SH-SY5Y (cell line): ENCODE measurements around the gene SLC2A1.

ENCODE experiments used
- GATA2 ChIP-seq: IDR thresholded peaks from 2 replicates; pipeline ENCODE4 v1.6.1; 2011; ENCODE audit warnings: mild to moderate bottlenecking, low read depth, low read length
- GATA3 ChIP-seq: IDR thresholded peaks from 2 replicates; pipeline ENCODE4 v1.6.1; 2011; ENCODE audit warnings: low read depth, mild to moderate bottlenecking, low read length, moderate library complexity

Gene SLC2A1

DNA sequence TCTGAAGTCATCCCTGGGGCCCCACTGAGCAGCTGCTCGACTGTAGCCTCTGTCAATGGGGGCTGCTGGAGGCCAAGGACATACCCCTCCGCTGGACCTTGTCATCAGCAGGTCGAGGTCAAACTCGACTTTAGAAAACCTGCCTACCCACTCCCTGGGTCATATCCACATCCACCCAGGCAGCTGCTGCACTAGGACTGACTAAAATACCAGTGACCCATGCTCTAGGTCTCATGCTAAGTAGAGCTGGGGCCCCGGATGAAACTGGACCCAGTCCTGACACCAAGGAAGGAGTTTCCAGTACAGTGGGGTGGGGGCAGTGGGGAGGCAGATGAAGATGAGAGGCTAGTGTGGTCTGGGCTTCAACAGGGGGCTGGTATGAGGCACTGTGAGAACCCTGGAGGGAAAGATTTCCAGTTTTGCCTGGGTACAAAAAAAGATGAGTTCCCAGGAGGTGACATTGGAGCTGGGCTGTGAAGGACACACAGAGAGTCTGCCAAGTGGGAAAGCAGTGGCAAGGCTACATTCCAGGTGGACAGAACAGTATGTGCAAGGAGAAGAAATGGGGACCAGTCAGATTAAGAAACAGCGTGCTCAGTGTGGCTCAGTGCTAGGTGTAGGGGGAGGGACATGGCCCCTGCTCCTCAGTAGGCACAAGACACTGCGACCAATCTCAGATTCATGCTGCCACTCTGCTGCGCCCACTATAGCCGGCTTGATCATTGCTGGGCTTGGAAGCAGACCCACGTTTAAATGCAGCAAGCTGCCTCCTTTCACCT lies 12.4 kb downstream of the SLC2A1 start:
- TF ChIP-seq GATA3: no peak
- no peak for TF ChIP-seq GATA2

DNA sequence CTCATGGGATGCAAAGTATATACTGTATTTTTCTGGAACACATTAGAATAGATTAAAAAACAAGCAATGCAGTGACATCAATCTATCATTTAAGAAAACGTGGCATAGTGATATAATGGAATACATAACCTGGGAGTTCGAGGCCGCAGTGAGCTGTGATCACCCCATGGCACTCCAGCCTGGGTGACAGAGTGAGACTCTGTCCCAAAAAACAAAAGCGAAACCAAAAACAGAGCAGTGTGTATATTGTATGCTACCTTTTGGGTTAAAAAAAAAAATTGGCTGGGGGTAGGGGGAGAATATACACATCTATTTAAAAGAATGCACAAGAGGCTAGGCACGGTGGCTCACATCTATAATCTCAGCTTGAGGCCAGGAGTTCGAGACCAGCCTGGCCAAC lies 13.5 kb downstream of the SLC2A1 start:
- no peak for TF ChIP-seq GATA2
- no peak for TF ChIP-seq GATA3

GRCh38 chr1:42944246-42944928 lies 14.3 kb downstream of the SLC2A1 start:
- no peak for TF ChIP-seq GATA2

DNA sequence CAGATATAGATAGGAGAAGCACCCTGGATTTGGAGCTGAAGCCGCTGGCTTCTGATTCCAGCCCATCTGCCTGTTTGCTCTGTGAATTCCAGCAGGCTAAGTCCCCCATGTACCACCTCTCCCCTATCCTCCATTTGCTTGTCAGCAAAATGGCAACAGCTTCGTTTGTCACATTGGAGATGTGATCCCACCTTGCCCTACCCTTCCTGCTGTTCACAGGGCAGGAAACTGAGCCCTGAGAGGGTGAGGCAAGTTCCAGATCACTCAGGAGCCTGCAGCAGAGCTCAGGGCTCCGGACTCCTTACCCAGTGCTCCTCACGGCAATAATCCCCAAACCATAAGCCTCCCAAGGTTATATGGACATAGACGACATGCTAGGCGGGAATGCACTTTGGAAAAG lies 14.9 kb downstream of the SLC2A1 start:
- no peak for TF ChIP-seq GATA3
- TF ChIP-seq GATA2: no peak

GRCh38 chr1:42943166-42943565 lies 15.5 kb downstream of the SLC2A1 start:
- TF ChIP-seq GATA3 (no peak), GATA2 (no peak)

- TF ChIP-seq GATA3 (no peak), GATA2 (no peak)
Observed at GRCh38 chr1:42942444-42942843, 16.2 kb downstream of the SLC2A1 start.

DNA sequence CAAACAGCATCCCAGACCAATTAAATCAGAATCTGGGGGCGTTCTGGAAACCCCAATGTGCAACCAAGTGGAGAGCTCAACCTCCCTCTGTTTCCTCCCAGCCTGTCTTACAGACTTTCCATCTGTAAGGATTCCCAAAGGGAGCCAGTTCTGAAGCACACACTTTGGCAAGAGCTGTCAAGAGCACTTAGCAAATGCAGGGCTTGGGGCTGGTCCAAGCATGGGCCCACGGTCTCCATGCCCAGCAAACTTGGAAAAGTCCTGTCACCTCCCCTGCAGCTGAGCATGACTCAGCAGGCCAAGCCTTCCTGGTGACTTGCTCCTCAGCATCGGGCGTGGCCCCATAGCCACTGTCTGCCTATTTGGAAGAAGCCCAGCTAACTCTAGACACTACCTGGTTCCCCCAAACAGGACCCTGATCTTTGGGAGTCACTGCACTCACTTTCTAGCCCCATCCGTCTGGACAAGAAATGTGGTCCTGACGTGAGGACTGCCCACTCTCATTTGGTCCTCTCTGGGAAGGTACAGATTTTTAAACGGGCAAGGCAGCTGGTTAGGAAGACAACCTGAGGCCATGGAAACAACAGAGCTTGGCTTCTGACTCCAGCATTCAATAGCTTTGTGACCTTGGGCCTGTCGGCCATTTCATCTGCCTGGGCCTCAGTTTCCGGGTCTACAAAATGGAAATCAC lies 16.9 kb downstream of the SLC2A1 start:
- TF ChIP-seq GATA2: no peak
- no peak for TF ChIP-seq GATA3

GRCh38 chr1:42940851-42941639 lies 17.6 kb downstream of the SLC2A1 start:
- TF ChIP-seq GATA2 (no peak), GATA3 (no peak)

DNA sequence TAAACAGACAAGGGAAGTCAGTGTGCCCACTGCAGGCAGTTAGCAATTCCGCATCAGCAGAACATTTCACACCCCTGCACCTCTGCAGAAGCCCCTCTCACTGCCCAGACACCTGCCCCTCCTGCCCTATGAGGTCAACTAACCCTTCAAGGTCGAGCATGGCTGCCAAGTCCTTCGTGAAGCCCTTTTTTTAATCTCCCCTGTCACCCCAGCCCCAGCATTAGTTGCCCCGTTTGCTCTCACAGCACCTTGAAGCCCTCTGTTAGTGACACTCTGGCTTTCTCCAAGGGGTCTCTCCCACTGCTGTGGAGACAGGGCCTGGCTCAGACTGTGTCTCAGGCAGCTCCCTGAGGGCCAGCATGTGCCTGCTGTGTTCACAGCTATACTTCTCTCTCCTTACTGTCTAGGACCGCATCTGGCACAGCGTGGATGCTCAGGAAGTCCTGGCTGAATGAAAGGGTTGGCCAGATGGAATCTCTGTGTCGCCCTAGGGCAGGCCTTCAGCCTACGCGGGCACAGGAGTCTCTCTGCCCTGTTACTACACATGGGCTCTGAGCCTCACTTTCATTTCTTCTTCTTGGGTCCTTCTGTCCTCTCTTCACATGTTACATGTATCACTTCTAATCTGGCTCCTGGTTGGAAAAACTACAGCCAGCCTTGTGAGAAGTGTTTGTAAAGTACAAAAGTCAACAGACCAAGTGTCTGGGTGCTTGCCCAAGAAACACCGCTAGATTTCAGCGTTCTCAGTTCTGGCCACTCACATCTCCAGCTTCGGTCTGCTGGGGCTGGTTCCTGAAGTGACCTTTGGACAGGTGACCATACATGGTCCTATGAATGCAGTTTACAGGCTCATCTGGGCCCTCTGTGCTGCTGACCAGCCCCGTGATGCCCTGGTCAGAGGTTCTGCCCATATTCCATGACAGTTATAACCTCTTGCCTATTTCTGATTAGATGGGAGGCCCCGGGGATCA lies 19.7 kb downstream of the SLC2A1 start:
- TF ChIP-seq GATA3 (no peak), GATA2 (no peak)

DNA sequence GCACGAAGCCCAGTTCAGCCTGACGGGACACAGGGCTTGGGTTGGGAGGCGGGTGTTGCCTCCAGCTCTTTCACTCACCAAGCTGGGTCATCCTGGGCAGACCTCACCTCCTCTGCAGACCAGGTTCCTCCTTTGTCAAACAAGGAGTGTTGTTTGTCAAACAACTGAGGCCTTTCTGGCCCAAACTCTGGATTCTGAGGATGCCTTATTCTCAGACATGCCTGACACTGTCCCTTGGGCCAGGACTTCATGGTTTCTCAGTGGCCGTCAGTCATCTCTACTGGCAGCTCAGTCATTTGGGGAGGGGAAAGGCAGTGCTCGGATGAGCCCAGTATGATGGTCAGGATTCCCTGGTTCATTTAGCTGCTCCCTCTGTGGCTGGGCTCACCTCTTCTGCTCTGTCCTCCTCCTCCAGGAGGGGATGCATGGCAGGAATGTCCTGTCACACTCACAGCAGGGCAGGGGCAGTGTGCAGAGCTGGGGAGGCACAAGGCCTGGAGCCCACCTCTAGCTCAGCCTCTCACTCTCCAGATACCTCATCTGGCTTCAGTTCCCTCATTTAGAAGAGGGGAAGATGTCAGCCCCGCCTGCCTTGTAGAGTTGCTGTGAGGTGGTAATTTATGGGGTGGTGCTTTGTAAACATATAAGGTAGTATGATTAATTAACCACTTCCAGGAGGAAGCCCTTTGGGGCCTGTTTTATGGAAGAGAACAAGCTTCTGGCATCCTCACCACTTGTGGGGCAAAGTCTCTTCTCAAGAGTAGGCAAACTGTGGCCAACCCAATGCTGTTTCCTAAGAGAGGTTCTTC lies 20.6 kb downstream of the SLC2A1 start:
- no peak for TF ChIP-seq GATA2
- TF ChIP-seq GATA3: no peak

GRCh38 chr1:42937141-42937696 lies 21.4 kb downstream of the SLC2A1 start:
- TF ChIP-seq GATA2: no peak
- no peak for TF ChIP-seq GATA3

GRCh38 chr1:42936309-42937078 lies 22.2 kb downstream of the SLC2A1 start:
- TF ChIP-seq GATA2 (no peak), GATA3 (no peak)
